ENCODE results near the gene MEIOB.
"Not testable (repeated sequence)": the region's sequence is repeated elsewhere in the genome, so short reads cannot be mapped to it uniquely, and the experiment has no call there.

MEIOB gene

DNA sequence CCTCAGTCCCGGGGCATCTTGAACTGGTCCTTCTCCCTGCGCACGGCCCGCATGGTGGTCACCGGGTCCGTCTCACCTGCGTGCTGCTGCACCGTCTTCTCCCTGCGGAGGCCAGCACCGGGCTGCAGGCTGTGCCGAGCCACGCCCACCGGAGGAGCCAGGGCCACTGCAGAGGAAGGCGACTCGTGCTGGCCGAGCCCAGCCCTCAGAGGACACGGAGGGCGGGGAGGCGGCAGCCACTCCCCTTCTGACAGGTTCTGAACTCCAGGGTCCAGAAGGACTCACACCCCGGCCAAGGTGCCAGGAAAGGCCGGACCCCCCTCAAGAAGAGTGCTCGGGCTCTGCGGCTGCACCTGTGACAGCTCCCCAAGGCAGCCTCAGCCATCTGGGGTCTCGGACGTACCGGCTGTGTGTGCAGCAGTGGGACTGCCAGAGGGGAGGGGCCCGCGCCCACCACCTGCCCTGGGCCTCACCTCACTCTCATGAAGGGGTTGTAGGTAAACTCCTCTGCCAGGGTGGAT is 62.6 kb downstream of the MEIOB start:
- no peak for DNase-seq

DNA sequence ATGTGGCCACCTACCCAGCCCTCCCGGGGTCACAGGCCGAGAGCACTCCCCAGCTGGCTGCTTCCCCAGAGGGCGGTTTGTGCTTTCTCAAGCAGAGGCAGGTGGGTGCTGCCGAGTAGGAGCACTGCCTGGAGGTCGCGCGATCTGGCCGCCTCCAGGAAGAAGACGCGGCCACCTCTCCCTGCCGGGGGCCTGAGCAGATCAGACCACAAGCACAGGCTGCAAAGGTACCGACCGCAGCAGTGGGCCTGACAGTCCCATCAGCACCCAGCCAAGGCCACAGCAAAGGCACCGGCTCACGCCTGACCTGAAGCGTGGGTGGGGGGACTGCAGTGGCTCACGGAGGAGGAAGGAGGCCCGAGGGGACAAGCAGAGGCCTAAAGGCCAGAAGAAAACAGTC is 63.3 kb downstream of the MEIOB start:
- no peak for DNase-seq

GRCh38 chr16:1807626-1808025 is 64.3 kb downstream of the MEIOB start:
- DNase-seq = no peak

GRCh38 chr16:1800701-1801100 is 71.3 kb downstream of the MEIOB start:
- no peak for DNase-seq

GRCh38 chr16:1799263-1799662 is 72.7 kb downstream of the MEIOB start:
- not testable (repeated sequence) for DNase-seq

GRCh38 chr16:1794908-1795666 is 76.9 kb downstream of the MEIOB start:
- DNase-seq = no peak

DNA sequence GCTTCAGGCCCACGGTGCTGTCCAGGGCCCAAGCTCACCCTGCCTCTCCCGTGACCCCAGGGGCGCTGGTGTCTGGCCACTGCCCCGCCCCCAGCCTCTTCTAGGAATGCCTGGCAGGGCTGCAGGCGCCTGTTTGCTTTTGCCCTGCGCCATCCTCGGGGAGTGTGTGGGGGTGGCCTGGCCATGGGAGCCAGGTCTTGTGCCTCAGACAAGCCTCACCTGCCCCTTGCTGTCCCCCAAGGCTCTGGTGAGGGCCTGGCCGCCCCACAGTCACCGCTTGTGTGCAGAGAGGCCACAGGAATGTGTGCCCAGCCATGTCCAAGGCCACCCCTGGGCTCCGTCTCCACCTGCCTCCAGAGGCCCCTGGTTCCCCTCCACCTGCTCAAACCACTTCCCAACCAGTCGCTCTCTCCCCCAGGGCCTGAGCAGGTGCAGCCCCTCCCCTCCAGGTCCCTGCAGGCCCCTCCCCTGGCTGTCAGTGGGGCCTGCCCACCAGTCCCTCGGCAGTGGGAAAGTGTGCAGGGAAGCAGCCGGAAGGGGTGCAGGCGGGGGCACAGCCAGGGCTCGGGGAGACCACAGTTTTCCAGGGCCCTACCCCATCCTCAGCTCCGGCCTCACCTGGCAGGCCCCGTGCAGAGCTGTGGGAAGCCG is 77.6 kb downstream of the MEIOB start:
- peak; percentile 14 for DNase-seq

- no peak for DNase-seq
Measured at GRCh38 chr16:1793578-1794220, 78.3 kb downstream of the MEIOB start, which contains the start of gene IGFALS. Gene IGFALS, minus strand, starts transcription at chr16:1793705. Its CDS starts 53 bp downstream, at chr16:1793652.

DNA sequence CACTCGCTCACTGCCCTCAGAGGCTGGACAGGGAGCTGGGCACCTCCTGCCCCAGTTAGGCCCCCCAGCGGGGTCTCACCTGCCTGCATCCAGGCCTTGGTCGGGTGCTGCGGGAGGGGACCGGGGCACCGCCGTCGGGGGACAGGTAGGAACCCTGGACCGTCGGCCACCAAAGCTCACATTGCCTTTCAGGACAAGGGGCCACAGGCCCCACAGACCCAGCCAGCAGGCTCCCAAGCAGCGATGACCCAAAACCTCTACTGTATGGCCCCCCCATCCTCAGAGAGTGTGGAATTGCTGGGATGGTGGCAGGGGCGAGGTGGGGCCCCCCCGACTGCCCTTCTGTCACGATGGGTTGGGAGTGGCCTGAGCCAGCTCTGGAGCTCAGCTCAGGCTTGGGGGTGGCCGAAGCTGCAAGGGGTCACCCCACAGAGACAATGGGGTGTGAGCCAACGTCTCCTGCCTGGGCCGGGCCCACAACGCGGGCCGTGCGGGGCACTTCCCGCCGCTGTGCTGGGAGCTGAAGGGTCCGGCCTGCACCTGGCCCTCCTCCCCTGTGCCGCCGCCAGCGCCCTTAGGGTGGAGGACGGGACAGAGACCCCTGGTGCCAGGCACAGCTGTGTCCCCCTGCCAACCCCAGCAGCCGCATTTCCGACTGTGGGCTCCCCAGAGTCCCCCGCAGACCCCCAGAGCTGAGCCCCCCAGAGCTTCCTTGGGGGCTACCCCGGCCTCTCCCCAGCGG is 79.0 kb downstream of the MEIOB start:
- DNase-seq = no peak

- DNase-seq = no peak
Measured at GRCh38 chr16:1791943-1792812, 79.8 kb downstream of the MEIOB start.

- no peak for DNase-seq
Measured at GRCh38 chr16:1791256-1791942, 80.6 kb downstream of the MEIOB start.

GRCh38 chr16:1790611-1791255 is 81.2 kb downstream of the MEIOB start:
- no peak for DNase-seq

GRCh38 chr16:1790261-1790610 is 81.7 kb downstream of the MEIOB start:
- no peak for DNase-seq

DNA sequence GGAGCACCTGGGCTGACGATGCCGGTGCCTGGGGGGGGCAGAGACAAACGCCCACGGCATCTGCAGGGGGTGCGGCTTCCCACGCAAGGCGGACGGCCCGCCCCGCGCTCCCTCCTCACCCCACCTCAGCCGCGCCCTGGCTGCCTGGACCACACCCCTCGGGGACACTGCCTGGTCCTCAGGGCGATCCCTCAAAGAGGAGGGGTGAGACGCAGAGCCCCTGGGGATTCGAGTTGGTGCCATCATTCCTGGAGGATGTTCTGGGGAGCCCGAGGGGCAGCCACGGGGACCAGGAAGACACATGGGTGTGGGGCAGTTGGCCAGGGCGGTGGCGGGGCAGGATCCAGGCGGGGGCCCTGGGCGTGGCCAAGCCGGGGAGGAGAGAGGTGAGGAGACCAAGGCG is 82.3 kb downstream of the MEIOB start:
- DNase-seq = no peak

DNA sequence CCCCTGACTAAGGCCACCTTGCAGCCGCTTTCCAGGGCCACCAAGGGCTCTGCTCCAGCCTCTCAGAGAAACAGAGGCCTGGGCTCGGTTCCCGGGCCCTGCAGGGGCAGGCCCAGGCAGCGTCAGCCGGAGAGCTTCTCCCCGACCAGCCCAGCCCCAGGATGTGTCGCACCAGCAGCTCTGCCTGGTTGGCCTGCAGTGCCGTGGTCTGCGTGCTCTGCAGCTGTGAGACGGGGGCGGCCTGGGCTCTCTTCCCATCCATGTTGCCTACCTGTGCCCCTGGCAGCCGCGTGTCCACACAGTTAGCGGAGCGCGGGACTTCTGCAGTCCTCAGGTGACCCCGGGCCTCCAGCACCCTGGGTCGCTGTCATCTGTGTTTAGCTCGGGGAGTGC is 83.3 kb downstream of the MEIOB start:
- DNase-seq = no peak

GRCh38 chr16:1788095-1788707 is 83.8 kb downstream of the MEIOB start:
- DNase-seq = no peak

DNA sequence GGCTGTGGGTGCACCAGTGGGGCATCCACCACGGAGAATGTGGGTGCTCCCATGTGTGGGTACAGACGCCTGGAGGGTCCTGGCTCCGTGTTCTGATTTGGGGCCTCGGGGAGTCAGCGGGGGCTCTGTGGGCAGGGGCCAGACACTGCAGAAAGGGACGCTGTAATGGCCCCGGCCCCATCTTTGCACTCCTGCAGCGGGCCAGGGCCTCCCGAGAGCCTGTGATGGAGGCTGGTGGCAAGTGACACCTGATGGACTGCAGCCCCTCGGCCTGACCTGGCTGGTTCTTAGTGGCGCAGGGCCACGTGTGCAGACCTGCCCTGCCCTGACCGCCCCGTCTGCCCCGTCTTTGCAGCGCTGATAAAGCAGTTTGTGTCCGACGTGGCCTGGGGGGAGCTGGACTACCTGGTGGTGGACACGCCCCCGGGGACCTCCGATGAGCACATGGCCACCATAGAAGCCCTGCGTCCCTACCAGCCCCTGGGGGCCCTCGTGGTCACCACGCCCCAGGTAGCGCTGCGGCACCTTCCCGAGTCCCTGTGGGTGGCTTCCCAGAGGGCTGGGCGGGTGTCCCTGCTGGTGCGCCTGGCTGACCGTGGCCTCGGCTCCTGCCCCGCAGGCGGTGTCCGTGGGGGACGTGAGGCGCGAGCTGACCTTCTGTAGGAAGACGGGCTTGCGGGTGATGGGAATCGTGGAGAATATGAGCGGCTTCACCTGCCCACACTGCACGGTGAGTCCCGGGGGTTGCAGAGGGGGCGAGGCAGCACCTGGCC is 84.5 kb downstream of the MEIOB start:
- no peak for DNase-seq

DNA sequence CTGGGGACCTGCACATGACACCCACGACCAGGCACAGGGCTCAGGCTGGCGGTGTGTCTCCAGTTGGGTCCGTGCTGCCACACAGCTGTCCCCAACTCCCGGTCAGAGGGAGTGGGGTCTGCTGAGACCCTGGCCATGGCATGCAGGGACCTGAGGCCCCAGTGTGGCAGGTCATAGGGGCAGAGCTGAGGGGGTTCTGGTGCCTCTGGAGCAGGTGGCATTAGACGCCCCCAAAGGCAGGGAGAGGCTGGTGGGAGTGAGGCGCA is 85.0 kb downstream of the MEIOB start:
- DNase-seq = no peak

- no peak for DNase-seq
Measured at GRCh38 chr16:1786242-1787055, 85.5 kb downstream of the MEIOB start.
